Memory B cell (primary cell): ENCODE measurements around the gene AP4S1.
A peak's percentile ranks its signal among the peaks of the same experiment; 100 is the strongest.

ENCODE experiments used
- ATAC-seq: fragments of 150-1000 bp; cut with Tn5 transposase; 2 replicates; pipeline ENCODE4 v1.10.0; 2021; ENCODE audit warnings: low read depth, mild to moderate bottlenecking, moderate library complexity
- DNase-seq, 2 donors: peaks; one replicate each; pipeline ENCODE4 v3.0.0; 2022; ENCODE audit warnings: low spot score in 2 of 2
- H3K27ac Mint-ChIP-seq: one replicate; pipeline ENCODE4 v1.8.0; 2022; ENCODE audit warnings: mild to moderate bottlenecking, moderate library complexity, mixed read lengths
- H3K27me3 Mint-ChIP-seq: one replicate; pipeline ENCODE4 v1.8.0; 2022; ENCODE audit warnings: mixed read lengths
- H3K36me3 Mint-ChIP-seq: one replicate; pipeline ENCODE4 v1.8.0; 2022; ENCODE audit warnings: mild to moderate bottlenecking, mixed read lengths
- H3K4me1 Mint-ChIP-seq: one replicate; pipeline ENCODE4 v1.8.0; 2022; ENCODE audit warnings: mixed read lengths
- H3K4me3 Mint-ChIP-seq: one replicate; pipeline ENCODE4 v1.8.0; 2022; ENCODE audit warnings: mild to moderate bottlenecking, moderate library complexity, mixed read lengths
- H3K9me3 Mint-ChIP-seq: one replicate; pipeline ENCODE4 v1.8.0; 2022; ENCODE audit warnings: mixed read lengths

AP4S1 gene

GRCh38 chr14:31133133-31133532, 107.7 kb downstream of the AP4S1 start:
- DNase-seq (no peak), ATAC-seq (no peak)
- Mint-ChIP-seq H3K27me3 (no peaks in the 10 kb centered on the region), H3K36me3 (peaks cover 15% of the 10 kb centered on the region), H3K9me3 (no peaks in the 10 kb centered on the region), H3K4me1 (peaks cover 10% of the 10 kb centered on the region), H3K27ac (no peak overlapping the region), H3K4me3 (no peak overlapping the region)

DNA sequence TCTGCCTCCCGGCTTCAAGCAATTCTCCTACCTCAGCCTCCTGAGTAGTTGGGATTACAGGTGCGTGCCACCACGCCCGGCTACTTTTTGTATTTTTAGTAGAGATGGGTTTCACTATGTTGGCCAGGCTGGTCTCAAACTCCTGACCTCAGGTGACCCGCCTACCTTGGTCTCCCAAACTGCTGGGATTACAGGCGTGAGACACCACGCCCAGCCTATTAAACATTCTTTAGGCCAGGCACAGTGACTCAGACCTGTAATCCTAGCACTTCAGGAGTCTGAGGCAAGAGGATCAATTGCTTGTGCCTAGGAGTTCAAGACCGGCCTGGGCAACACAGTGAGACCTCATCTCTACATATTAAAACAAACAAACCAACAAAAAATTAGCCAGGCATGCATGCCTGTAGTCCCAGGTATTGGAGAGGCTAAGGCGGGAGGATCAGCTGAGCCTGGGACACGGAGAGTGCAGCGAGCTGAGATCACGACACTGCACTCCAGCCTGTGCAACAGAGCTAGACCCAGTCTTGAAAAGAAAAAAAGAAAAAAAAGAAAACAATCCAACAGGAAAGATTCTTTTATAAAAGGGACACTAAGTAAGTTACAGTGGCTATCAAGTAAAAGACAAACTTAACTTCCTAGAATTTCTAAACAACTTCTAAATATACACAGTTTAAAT, 111.9 kb downstream of the AP4S1 start:
- Mint-ChIP-seq H3K36me3 (peaks cover 21% of the 10 kb centered on the region), H3K4me1 (no peaks in the 10 kb centered on the region), H3K9me3 (no peaks in the 10 kb centered on the region), H3K4me3 (no peak overlapping the region), H3K27me3 (no peaks in the 10 kb centered on the region), H3K27ac (peak overlapping the region; percentile 86)
- ATAC-seq (no peak), DNase-seq (no peak)

DNA sequence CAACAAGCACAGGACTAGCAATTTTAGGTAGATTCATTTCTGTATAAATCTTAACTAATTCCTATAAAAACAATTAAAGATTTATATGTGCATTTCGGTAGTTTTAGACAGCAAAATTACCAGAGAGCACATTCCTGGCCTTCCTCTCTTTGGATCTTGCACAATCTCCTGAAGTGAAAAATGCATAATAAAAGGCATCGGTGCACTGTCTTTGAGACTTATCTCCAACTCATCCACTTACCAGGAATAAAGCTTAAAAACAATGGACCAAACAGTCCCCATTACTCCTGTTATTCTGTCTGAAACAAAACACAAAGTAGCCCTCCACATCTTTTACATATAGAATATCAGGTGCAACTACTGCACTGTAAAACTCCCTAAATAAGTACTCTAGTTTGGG, 112.9 kb downstream of the AP4S1 start:
- H3K27ac Mint-ChIP-seq: no peak overlapping the region
- no peak overlapping the region for H3K4me3 Mint-ChIP-seq
- no peaks in the 10 kb centered on the region for H3K9me3 Mint-ChIP-seq
- H3K4me1 Mint-ChIP-seq: no peaks in the 10 kb centered on the region
- ATAC-seq (no peak), DNase-seq (no peak)
- no peaks in the 10 kb centered on the region for H3K27me3 Mint-ChIP-seq
- peaks cover 17% of the 10 kb centered on the region for H3K36me3 Mint-ChIP-seq

DNA sequence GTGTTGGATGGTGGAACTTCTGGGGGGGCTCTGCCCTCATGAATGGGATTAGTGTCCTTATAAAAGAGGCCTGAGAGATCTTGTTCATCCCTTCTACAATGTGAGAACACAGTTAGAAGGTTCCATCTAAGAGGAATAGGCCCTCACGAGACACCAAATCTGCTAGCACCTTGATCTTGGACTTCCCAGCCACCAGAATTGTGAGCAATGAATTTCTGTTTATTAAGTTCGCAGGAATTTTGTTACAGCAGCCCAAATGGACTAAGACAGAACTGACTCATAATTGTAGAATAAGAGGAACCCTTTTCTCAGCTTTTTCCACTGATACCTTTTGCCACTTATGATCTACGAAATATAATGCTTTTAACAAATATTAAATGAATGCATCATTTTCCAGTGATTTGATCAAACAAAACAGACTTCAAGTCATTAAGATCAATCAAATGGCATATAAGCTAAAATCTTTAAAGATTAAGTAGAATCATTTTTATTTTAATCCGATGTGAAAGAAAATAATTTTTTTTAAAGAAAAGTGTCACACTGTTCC, 113.9 kb downstream of the AP4S1 start:
- Mint-ChIP-seq H3K4me1 (no peaks in the 10 kb centered on the region), H3K27ac (no peak overlapping the region), H3K9me3 (no peaks in the 10 kb centered on the region), H3K36me3 (peaks cover 15% of the 10 kb centered on the region), H3K4me3 (no peak overlapping the region), H3K27me3 (no peaks in the 10 kb centered on the region)
- ATAC-seq: no peak
- DNase-seq: no peak

- DNase-seq (no peak), ATAC-seq (no peak)
- H3K4me1 Mint-ChIP-seq: no peaks in the 10 kb centered on the region
- H3K27ac Mint-ChIP-seq: no peak overlapping the region
- no peaks in the 10 kb centered on the region for H3K27me3 Mint-ChIP-seq
- H3K4me3 Mint-ChIP-seq: no peak overlapping the region
- no peaks in the 10 kb centered on the region for H3K9me3 Mint-ChIP-seq
- H3K36me3 Mint-ChIP-seq: peaks cover 16% of the 10 kb centered on the region
These were observed 117.1 kb downstream of the AP4S1 start for GRCh38 chr14:31142455-31143087.
